ENCODE measurements around the gene EML3.
"Not testable (repeated sequence)": the region's sequence is repeated elsewhere in the genome, so short reads cannot be mapped to it uniquely, and the experiment has no call there.

EML3 gene

GRCh38 chr11:62565100-62565802, 47.3 kb downstream of the EML3 start:
- TF ChIP-seq CTCF (IDR thresholded peaks at IDR 0.05; ENCODE audit: low read depth, low read length): no peak
- DNase-seq (ENCODE audit: extremely low read depth, low read depth): no peak

- not testable (repeated sequence) for DNase-seq (ENCODE audit: extremely low read depth, low read depth)
Measured at GRCh38 chr11:62561677-62562230, 50.8 kb downstream of the EML3 start.

GRCh38 chr11:62560566-62561103, 51.9 kb downstream of the EML3 start:
- peak; percentile 95 for TF ChIP-seq CTCF (IDR thresholded peaks at IDR 0.05; ENCODE audit: low read depth, low read length)
- DNase-seq (ENCODE audit: extremely low read depth, low read depth): peak; percentile 95

- DNase-seq (ENCODE audit: extremely low read depth, low read depth): not testable (repeated sequence)
Measured at GRCh38 chr11:62559626-62560025, 52.9 kb downstream of the EML3 start.

- DNase-seq (ENCODE audit: extremely low read depth, low read depth): no peak
Measured at GRCh38 chr11:62559204-62559603, 53.4 kb downstream of the EML3 start.

GRCh38 chr11:62558669-62559068, 53.9 kb downstream of the EML3 start:
- no peak for TF ChIP-seq CTCF (IDR thresholded peaks at IDR 0.05; ENCODE audit: low read depth, low read length)

More at GRCh38 chr11:62559204-62559603, 53.4 kb downstream of the EML3 start:
- TF ChIP-seq CTCF (IDR thresholded peaks at IDR 0.05; ENCODE audit: low read depth, low read length): no peak

GRCh38 chr11:62556875-62557631, 55.5 kb downstream of the EML3 start:
- no peak for TF ChIP-seq CTCF (IDR thresholded peaks at IDR 0.05; ENCODE audit: low read depth, low read length)
- DNase-seq (ENCODE audit: extremely low read depth, low read depth): no peak

More at GRCh38 chr11:62558669-62559068, 53.9 kb downstream of the EML3 start:
- DNase-seq (ENCODE audit: extremely low read depth, low read depth): no peak
